ENCODE measurements around the gene RBM34. TPM values are rescaled to one million over a fixed set of nuclear protein-coding genes. Genes with fewer than 3 reads are reported as not detected.
"Not testable (repeated sequence)": the region's sequence is repeated elsewhere in the genome, so short reads cannot be mapped to it uniquely, and the experiment has no call there.

The RBM34 gene
- total RNA-seq, 1 experiment from 2014 or later, result 76.4 TPM

DNA sequence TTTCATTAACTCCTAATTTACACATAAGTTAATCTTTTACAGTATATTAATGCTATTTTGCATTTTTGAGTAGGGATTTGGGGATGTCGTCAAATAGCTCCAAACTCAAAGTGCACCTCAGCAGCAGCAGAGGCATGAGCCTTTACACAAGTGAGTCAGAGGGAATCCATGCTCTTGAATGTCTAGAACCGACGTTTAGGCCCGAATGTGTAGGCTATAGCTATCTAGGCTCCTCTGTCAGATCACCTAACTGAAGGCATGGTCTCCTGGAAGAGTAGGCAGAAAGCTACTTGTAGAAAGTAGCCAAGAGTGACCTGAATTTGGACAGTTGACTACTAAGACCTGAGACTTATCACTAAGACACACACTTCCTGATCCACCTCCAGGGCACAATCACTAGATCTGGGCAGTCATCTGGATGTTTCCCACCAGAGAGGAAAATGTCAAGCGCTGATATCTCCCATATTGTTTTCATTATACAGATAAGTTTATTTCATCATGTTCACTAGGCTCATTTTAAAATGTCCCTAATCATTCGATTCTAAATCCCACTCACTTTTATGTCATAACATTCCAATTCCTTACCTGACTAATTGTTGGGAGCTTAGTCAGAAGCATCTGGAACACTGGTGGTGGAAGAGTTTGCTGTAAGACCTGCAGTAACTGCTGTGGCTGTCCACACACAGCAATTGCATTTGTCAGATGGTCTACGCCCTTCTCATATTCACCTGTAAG is 47.7 kb downstream of the RBM34 start:
- DNase-seq (ENCODE audit: low spot score), result no peak

DNA sequence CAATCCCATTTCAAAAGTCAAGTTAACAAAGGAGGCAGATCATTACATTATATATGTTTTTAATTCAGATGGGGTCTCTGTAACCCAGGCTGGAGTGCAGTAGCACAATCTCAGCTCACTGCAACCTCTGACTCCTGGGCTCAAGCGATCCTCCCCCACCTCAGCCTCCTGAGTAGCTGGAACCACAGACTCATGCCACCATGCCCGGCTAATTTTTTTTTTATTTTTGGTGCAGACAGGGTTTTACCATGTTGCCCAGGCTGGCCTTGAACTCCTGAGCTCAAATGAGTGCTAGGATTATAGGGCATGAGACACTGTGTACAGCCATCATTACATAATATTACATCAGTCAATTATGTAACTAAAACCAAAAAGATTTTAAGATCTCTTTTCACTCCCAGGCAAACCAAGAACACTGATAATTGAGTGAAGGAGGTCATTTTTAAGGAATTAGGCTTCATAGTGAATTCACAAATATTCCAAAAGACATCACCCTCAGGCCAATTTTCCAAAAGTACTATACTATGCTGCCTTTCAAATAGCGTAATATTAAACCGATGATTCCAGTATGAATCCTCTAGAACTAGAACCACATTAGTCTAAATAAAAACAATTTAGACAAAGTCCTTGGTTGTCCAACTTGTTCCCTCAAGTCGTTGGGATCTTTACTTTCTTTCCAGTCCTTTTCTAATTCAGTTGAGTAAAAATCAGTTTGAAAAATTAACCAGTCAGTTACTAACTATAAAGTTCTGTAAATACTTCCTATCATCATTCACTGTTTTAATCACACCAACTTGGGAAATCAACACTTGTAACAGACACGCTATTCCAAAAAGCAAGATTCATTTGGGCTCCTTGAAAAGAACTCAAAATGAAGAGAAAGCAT is 48.5 kb downstream of the RBM34 start:
- no peak for DNase-seq (ENCODE audit: low spot score)

DNA sequence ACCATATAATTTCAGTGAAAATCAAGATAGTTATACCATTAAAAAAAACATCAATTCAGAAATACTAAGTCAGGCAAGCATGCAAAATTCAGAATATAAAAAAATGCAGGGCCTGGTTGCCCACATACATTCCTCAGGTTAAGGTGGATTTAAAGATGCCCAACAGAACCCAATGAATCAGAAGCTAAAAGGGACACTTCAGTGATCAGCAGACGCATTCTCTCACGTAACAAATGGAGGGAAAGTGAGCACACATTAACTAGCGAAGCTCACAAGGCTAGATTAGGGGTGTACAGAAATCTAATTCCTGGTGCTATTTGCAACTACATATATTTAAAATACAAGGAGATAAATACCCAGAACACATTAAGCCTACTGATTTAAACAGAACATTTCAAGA is 49.9 kb downstream of the RBM34 start:
- DNase-seq (ENCODE audit: low spot score), result no peak

DNA sequence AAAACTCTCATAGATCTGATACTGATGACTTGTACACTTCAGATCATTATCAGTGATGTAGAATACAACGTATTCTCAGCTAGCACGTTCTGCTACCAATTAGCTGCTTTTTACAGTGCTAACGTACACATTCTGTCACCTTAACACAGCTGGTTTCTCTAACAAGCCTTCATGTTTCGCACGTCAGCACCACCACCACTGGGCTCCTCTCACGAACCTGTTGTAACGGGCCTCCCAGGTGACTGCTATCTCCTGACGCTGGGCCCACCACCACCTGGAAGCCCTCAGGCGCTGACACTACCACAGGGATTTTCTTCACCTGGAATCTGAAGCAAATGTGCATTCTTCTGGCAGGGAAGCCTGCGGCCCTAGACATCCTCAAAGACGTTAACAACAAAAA is 52.2 kb downstream of the RBM34 start:
- DNase-seq (ENCODE audit: low spot score), result no peak

DNA sequence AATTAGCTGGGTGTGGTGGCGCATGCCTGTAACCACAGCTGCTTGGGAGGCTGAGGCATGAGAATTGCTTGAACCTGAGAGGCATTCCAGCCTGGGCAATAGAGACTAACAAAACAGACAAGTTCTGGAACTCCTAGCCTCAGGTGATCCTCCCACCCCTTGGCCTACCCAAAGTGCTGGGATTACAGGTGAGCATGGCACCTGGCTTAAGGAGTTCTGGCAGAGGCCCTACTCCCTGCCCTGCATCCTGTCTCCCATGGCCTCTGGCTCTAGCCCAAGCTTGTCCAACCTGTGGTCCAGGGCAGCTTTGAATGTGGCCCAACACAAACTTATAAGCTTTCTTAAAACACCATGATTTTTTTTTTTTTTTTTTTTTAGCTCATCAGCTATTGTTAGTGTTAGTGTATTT is 52.9 kb downstream of the RBM34 start:
- no peak for DNase-seq (ENCODE audit: low spot score)

DNA sequence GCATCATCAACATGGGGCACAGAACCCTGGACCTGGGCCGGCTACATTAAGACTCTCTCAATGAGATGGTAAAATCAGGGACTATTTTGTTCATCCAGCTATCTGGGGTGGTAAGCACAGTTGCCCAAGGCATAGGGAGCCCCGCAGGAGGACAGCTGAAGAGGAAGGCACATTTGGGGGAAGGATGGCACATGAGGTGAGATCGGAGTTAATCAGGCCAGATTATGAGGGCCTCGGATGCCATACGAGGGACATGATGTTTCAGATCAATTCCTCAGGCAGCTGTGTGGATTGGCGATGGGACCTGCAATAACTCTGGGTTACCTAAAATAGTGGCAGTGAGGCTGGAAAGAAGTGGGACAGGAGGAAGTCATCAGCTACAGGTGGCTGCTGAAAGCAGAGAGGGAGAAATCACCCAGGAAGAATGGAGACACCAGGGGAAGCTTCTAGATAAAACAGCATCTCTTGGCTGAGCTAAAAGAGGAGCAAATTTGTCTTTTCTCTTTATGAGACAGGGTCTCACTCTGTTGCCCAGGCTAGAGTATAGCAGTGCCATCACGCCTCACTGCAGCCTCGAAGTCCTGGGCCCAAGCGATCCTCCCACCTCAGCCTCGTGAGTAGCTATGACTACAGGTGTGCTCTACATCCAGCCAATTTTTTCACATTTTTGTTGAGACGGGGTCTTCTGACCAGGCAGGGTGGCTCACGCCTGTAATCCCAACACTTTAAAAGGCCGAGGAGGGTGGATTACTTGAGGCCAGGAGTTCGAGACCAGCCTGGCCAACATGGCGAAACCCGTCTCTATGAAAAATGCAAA is 53.5 kb downstream of the RBM34 start:
- no peak for DNase-seq (ENCODE audit: low spot score)

DNA sequence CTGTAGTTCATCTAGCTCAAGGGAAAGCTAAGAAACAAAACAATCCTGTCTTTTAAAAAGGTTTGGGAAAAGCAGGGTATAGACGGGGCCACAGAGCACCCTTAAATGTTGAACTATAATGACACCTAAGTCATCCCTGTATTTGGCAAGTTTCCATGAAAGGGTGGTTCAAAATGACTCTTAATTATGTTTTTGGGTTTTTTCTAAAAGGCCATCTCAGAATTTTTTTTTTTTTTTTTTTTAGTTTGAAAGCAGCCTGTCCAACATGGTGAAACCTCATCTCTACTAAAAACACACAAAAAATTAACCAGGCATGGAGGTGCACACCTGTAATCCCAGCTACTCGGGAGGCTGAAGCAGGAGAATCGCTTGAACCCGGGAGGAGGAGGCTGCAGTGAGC is 54.6 kb downstream of the RBM34 start:
- no peak for DNase-seq (ENCODE audit: low spot score)

DNA sequence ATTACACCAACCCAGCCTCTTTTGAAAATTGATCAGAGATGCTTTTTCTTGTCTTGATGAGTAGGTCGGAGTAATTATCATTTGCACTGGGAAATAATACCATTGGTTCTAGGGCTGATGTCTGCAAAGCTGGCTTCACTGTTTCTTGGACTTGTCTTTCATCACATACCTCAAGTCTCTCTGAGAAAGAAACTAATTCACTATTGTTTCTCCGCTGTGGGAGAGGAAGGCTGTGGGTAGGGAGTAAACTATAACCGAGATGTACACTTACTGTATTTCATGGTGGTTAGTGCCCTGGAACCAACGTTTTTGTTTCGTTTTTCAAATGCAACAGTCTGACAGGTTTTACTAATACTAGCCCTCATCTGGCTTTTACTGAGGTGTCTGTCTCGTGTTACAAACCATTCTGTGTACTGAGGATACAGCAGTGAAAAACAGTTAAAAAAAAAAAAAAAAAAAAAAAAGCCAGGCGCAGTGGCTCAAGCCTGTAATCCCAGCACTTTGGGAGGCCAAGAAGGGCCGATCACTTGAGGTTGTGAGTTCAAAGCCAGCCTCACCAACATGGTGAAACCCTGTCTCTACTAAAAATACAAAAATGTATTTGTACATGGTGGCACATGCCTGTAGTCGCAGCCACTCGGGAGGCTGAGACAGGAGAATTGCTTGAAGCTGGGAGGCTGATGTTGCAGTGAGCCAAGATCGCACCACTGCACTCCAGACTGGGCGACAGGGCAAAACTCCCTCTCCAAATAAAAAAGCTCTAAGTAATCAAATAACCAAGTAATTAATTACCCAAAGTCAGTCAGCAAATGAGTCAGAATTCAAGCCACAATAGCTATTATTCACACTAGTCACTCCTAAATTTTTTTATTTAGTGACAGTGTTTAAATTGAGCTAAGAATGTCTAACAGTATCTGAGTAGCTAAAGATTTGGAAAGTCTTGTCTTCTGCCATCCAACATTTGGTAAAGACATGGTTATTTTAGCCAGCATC is 55.7 kb downstream of the RBM34 start:
- DNase-seq (ENCODE audit: low spot score), result no peak

DNA sequence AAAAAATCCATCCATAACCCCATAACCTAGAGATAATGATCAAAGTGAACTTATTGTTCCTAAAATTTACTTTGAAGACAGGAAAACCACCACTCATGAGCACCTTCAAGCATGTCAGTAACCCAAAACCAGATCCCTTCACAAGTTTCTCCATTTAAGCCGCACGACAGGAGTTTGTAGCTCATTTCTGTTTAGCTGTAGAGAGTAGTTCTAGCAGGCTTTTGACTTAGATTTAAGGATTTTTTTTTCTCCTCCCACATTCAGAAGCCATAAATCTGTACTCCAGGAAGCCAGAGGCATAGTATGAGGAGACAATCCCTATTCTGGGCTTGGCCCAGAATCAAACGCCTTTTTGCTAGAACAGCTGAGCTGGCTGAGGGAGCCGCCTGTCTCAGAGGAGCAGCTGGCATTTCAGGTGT is 58.0 kb downstream of the RBM34 start:
- DNase-seq (ENCODE audit: low spot score), result no peak

DNA sequence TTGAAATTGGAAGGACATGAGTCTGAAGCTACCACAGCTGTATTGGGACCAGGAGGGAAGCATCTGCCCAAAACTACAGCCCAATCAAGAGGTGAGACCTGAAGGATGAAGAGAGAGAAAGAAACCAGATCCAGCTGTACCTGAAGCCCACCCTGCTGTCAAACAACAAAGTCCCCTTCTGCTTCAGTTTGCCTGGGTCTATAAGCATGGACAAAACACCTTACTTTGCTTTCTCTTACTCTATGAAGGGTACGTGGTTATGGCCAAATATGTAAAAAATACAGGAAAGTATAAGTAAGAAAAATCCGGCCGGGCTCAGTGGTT is 58.8 kb downstream of the RBM34 start:
- DNase-seq (ENCODE audit: low spot score), result no peak

DNA sequence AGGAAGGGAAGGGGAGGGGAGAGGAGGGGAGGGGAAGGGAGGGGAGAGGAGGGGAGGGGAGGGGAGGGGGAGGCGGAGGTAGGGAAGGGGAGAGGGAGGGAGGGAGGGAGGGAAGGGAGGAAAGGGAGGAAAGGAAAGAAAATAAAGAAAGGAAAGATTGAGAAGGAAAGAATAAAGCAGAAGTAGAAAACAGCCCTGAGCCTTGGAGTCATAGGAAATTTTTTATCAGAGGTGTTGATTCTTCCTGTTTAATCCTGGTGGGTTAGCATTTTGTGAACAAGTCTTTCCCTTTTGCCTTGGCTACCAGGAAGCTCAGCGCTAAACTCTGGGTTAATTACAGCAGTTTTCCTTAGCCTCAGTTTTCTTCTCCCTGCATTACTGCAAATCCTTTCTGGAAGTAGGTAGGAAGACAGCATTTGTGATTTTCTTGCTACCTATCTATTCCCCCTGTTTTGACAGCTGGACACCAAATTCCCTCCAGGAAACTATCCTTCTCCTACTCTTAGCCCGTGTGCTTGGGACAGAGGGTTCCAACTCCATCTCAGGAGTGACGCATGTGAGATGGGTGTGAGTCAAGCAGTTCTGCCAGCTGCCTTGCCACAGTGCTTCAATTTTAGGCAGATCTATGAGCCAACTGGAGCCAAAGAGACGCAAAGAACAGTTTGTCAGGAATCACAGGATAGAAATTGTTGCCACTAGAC is 59.3 kb downstream of the RBM34 start:
- DNase-seq (ENCODE audit: low spot score), result no peak

DNA sequence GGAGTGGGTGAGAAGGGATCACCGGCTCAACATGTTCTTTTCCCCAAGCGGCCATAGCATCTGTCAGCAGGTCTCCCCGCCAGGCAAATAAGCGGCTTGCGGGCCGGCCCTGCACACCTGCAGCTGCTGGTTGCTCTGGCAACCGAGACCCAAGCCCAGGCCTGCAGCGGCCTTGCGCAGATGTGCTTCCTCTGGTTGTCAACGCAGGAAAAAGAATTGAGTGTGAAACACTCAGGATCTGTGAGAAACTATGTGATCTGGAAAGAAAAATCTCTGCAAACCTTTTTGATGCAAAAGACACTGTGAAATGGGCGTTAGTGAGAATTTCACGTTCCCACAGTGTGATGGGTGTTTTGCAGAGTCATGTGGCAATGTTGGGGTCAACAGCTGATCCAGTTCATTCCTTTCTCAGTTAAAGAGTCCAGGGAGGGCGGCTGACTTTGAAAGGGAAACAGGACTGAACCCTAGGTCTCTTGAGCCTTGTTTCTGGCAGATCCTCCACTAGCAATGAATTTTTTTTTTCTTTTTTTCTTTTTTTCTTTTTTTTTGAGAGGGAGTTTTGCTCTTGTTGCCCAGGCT is 60.8 kb downstream of the RBM34 start:
- DNase-seq (ENCODE audit: low spot score), result no peak

DNA sequence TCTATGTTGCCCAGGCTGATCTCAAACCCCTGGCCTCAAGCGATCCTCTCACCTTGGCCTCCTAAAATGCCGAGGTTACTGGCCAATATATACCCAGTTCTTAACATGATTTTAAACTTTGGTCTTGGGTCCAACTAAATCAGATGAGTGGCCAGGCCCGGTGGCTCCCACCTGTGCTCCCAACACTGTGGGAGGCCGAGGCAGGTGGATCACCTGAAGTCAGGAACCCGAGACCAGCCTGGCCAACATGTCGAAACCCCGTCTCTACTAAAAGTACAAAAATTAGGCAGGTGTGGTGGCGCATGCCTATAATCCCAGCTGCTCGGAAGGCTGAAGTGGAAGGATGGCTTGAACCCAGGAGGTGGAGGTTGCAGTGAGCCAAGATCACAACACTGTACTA is 62.1 kb downstream of the RBM34 start:
- no peak for DNase-seq (ENCODE audit: low spot score)

DNA sequence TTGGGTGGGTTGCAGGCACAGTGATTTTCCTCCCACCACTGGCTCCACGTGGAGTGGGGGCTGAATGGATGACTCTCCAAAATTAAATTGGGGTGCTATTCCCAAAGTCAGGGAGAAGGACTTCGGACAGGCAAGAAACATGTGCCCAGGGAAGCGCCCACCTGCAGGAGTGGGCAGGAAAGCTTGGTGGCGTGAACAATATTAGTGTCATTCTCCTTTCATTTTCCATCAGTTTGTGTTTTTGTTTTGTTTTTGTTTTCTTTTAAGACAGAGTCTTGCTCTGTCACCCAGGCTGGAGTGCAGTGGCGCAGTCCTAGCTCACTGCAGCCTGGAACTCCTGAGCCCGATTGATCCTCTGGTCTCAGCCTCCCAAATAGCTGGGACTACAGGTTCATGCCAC is 62.5 kb downstream of the RBM34 start:
- DNase-seq (ENCODE audit: low spot score), result no peak

DNA sequence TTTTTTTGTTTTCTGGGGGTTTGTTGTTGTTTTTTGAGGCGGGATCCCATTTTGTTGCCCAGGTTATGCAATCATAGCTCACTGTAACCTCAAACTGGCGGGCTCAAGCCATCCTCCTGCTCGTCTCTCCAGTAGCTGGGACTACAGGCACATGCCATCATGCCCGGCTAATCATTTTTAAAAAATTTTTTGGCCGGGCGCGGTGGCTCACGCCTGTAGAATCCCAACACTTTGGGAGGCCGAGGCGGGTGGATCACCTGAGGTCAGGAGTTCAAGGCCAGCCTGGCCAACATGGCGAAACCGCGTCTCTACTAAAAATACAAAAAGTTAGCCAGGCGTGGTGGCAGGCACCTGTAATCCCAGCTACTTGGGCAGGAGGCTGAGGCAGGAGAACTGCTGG is 63.5 kb downstream of the RBM34 start:
- not testable (repeated sequence) for DNase-seq (ENCODE audit: low spot score)

DNA sequence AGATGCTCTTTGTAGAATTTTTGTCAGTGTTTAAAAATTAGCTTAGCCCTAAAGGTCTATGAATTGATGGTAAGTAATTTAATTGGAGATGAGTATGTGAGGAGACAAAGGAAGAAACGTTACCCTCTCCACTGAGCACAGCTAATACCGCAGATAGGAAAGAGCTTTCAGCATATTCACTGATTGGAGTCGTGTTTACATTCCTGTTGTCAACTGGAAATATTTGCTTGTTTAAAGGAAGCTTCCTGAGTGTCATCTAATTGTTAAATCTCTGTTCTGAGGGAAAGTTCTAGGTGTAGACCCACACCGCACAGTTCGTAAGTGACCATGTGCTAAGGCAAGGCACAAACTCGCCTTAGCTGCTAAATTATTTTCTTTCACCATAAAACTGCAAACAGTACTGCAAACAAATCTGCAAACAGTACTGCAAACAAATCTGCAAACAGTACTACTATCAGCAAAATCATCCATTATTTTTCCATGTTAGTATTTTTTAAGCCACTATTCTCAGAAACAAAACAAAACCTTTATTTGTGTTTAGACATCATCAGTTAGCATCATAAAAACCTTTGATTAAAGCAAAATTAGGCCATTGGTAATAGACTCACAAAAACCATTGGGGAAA is 65.0 kb downstream of the RBM34 start:
- no peak for DNase-seq (ENCODE audit: low spot score)

DNA sequence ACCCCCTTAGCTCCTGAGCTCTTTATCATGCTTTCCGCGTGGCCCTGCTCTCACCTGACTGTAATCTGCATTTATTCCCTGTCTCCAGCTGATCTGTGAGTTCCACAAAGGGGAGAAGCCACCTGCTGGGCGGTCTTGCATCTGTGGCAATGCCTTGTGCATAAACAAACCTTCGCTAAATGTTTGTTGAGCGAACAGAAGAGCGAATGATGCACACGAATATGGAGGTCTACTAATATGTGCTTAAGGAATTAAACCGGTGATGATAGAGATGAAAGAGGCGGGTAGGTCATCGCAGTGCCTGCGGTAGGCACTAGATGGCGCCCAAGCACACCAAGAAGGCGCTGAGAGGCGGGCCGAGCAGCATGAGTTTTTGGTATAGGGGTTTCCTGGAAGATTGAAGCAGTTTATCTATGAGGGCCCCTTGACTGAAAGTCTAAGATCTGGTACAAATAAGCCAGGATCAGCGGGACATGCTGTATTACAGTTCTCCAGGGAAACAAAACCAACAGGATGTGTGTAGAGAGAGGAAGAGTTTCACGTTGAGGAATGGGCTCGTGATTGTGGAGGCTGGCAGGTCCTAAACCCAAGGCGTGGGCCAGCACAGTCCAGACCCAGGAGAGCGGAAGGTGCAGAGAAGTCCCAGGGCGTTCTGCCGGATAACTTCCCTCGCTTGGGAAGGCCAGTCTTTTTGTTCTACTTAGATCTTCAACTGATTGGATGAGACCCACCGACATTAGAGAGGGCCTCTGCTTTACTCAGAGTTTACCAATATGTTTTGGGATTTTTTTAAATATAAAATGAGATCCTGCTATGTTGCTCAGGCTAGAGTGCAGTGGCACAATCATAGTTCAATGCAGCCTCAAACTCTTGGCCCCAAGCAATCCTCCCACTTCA is 67.1 kb downstream of the RBM34 start:
- DNase-seq (ENCODE audit: low spot score), result peak; percentile 51

DNA sequence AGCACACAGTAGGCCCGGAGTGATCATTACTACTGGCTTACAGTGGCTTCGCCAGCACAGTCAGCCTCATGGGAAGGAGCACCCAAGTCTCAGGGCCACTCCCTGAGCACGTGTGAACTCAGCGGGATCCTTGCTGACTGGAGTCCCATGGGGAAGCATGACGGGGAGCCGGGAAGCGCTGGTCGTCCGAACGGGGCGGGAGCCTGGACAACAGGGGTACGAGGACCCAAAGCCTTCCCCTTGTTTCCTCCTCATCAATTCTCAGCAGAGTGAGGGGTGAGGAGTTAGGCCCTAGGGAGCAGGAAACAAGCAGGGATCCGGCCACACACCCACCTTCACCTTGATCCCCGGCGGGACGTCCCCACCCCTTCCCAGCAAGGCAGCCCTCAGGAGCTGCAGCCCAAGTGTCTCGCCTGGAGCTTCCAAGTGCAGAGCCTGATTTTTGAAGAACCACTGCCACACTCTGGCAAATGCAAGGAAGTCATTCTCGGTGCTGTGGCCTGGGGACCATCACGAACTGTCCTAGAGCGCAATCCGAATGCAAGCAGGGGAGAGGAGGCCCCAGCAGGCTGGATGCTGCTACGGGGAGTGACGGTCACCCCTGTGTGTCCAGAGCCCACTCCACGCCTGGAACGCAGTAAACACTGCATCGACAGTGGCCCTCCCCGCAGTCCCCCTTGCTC is 67.9 kb downstream of the RBM34 start:
- DNase-seq (ENCODE audit: low spot score), result peak; percentile 60
